ENCODE data around the gene ADK.

Gene ADK

DNA sequence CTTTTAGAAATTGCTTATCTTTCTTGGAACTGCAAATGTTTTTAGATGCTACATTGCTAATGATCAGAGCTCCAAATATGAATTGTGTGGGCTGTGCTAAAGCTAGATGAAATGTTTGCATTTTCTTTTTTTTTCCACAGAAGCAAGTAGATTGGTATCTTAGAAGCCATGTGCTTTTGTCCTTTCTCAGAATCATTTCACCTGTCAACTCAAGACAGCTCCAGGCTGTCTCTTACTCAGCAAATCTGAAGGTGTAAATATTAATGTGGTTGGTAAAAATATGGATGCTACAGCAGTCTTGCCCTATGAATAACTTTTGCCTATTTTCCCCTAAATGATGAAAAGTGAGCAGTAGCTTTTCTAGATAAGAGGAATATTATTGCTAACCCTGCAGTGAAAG is 41.6 kb upstream of the ADK start:
- DNase-seq (ENCODE audit: low read depth, low spot score) = no peak
- no peak overlapping the region for H3K4me3 ChIP-seq (ENCODE audit: low read depth, low read length)
- ChIA-PET POLR2A (interaction anchor here (1.1 kb wide), 1 partner anchor 112 kb away, joined by 3 read pairs; the partner anchor contains the start of gene VCL), CTCF (interaction anchor here (0.9 to 11.8 kb wide), 8 partner anchors 9 to 261 kb away, joined by 3 to 68 read pairs (median 4); no protein-coding TSS in a partner anchor)
- TF ChIP-seq, protein P1, sequence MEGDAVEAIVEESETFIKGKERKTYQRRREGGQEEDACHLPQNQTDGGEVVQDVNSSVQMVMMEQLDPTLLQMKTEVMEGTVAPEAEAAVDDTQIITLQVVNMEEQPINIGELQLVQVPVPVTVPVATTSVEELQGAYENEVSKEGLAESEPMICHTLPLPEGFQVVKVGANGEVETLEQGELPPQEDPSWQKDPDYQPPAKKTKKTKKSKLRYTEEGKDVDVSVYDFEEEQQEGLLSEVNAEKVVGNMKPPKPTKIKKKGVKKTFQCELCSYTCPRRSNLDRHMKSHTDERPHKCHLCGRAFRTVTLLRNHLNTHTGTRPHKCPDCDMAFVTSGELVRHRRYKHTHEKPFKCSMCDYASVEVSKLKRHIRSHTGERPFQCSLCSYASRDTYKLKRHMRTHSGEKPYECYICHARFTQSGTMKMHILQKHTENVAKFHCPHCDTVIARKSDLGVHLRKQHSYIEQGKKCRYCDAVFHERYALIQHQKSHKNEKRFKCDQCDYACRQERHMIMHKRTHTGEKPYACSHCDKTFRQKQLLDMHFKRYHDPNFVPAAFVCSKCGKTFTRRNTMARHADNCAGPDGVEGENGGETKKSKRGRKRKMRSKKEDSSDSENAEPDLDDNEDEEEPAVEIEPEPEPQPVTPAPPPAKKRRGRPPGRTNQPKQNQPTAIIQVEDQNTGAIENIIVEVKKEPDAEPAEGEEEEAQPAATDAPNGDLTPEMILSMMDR (IDR thresholded peaks at IDR 0.05; ENCODE audit: insufficient read depth, low read length, missing control alignments) = no peak

DNA sequence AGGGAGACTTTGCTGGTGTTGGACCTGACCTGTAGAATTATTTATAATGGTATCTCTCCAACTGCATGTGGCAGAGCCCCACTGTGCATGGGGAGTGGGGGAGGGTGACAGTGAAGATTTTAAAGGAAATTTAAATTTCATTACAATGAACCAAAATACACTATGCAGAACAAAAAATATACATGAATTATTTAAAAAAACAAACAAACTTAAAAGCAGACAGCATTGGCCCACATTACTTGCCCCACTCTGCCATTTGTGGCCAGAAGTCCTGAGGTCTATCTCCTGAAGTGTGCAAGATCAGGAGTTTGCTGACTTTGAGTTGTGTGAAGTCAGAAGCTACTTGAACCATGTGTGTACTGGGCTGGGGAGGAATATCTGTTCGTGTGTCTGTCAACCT is 40.9 kb upstream of the ADK start:
- ChIA-PET CTCF (interaction anchor here (1.4 to 11.8 kb wide), 5 partner anchors 8 to 224 kb away, joined by 3 to 68 read pairs (median 8); no protein-coding TSS in a partner anchor), POLR2A (no interaction called here)
- H3K4me3 ChIP-seq (ENCODE audit: low read depth, low read length) = no peak overlapping the region
- TF ChIP-seq, protein P1 (IDR thresholded peaks at IDR 0.05; ENCODE audit: insufficient read depth, low read length, missing control alignments) = no peak
- no peak for DNase-seq (ENCODE audit: low read depth, low spot score)

DNA sequence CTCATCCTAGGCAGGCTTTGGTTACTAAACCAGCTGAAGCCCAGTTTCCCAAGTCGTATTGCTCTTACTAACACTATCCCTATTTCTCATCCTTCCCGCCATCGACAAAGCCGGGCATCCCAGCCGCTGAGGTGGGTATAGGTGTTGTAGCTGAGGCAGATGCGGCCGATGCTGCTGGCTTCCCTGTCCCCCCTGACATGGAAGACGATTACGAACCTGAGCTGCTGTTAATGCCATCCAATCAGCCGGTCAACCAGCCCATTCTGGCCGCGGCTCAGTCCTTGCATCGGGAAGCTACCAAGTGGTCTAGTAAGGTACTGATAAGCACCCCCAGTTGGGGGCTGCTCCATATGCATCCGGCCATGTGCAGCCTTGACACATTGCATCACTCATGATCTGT is 39.2 kb upstream of the ADK start:
- no peak for DNase-seq (ENCODE audit: low read depth, low spot score)
- ChIA-PET CTCF (interaction anchor here (0.8 to 2.3 kb wide), 5 partner anchors 8 to 232 kb away, joined by 3 to 7 read pairs (median 3); no protein-coding TSS in a partner anchor), POLR2A (no interaction called here)

DNA sequence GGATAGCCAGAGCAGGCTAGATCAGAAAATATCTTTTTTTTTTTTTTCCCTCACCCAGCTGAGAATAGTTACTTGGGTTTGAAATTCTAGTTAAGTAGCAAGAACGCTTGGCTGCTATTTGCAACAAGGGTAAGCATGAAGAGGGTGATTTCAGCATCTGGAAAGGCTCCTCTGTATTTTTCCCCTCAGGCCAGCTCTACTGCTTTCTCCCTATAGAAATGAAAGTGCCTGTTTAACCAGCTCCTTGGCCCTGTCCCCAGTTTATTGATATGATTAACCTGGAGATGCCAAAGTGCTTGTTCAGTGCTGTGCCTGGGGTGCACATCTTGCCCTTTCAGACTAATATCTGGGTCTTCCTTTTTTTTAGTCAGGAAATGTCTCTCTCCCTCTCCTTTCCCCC is 37.5 kb upstream of the ADK start:
- CTCF ChIA-PET = interaction anchor here (0.8 to 2.3 kb wide), 3 partner anchors 9 to 101 kb away, joined by 3 to 7 read pairs (median 4); no protein-coding TSS in a partner anchor
- POLR2A ChIA-PET = no interaction called here

More for the DNA sequence above, 39.2 kb upstream of the ADK start:
- H3K4me3 ChIP-seq (ENCODE audit: low read depth, low read length) = no peak overlapping the region
- TF ChIP-seq, protein P1 (IDR thresholded peaks at IDR 0.05; ENCODE audit: insufficient read depth, low read length, missing control alignments) = no peak

DNA sequence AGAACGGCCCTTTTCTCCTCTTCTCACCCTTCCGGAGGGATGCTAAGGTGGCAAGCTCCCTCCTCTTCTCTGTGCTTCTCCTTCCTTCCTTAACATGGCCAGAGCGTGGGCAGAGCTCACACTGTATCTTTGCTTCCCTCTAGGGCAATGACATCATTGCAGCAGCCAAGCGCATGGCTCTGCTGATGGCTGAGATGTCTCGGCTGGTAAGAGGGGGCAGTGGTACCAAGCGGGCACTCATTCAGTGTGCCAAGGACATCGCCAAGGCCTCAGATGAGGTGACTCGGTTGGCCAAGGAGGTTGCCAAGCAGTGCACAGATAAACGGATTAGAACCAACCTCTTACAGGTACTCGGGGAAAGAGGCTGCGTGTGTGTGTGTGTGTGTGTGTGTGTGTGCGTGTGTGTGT is 37.0 kb upstream of the ADK start:
- POLR2A ChIA-PET = no interaction called here

More for the DNA sequence above, 37.5 kb upstream of the ADK start:
- TF ChIP-seq, protein P1 (IDR thresholded peaks at IDR 0.05; ENCODE audit: insufficient read depth, low read length, missing control alignments) = no peak
- DNase-seq (ENCODE audit: low read depth, low spot score) = no peak
- H3K4me3 ChIP-seq (ENCODE audit: low read depth, low read length) = no peak overlapping the region

DNA sequence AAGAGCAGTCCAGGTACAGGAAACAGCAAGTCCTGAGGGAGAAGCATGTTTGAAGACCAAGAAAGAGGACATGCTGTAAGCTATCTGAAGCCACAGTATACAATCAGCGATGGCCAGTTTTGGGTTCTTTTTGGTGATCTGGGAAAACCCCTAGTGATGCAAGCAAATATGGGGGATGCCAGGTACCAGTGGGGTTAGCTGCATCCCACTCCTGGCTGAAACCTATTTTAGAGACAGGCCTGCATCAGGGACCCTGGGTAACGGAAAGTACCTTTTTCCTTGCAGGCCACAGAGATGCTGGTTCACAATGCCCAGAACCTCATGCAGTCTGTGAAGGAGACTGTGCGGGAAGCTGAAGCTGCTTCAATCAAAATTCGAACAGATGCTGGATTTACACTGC is 33.3 kb upstream of the ADK start:
- ChIA-PET POLR2A (interaction anchor here (1.0 kb wide), 1 partner anchor 231 kb away, joined by 3 read pairs; no protein-coding TSS in a partner anchor), CTCF (interaction anchor here (1.0 to 1.5 kb wide), 5 partner anchors 8 to 177 kb away, joined by 3 to 5 read pairs (median 3); no protein-coding TSS in a partner anchor)
- TF ChIP-seq, protein P1 (IDR thresholded peaks at IDR 0.05; ENCODE audit: insufficient read depth, low read length, missing control alignments) = no peak
- DNase-seq (ENCODE audit: low read depth, low spot score) = no peak
- H3K4me3 ChIP-seq (ENCODE audit: low read depth, low read length) = no peak overlapping the region

More for the DNA sequence above, 37.0 kb upstream of the ADK start:
- no peak for DNase-seq (ENCODE audit: low read depth, low spot score)
- CTCF ChIA-PET = interaction anchor here (1.1 to 2.3 kb wide), 4 partner anchors 10 to 227 kb away, joined by 3 to 9 read pairs (median 6); no protein-coding TSS in a partner anchor
- H3K4me3 ChIP-seq (ENCODE audit: low read depth, low read length) = no peak overlapping the region
- TF ChIP-seq, protein P1 (IDR thresholded peaks at IDR 0.05; ENCODE audit: insufficient read depth, low read length, missing control alignments) = no peak
